HG03571 (cell line): ENCODE results near the gene GDF15.
A peak's percentile ranks its signal among the peaks of the same experiment; 100 is the strongest.

Experiments
- ATAC-seq: cut with Tn5 transposase; IDR thresholded peaks from one replicate; pipeline ENCODE4 v1.9.1; 2021; ENCODE audit not compliant: unreplicated experiment

The GDF15 gene

DNA sequence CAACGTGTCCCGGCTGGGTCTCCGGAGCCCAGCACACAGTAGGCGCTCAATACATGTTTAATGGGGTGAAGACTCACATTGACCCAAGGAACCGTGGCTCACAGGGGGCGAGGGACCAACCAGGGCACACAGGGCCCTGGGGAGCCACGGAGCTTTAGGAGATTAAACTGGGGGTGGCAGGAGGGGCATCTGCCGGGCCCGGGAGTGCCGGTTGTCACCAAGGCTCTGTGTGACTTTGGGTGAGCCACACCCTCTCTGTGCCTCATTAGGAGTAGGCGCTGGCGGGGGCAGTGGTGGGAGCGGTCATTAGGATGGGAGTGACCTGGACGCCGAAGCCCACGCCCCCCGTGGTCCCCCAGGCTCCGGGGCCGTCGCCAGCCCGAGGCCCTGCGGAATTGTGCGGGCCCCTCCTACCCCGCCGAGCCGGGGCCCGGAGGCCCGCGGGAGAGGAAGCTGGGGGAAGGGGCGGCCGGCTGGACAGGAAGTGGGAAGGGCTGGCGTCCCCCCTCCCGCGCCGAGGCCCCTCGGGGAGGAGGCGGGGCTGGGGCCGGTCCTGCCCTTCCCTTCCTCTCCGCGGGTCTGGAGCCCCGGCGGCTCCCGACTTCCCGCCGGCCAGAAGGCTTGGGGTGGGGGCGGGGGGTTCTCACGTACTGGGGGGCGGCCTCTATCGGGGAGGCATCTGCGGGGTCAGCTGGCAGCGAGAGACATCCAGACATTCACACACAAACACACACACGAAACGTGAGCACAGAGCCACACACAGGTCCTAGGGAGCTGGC, 31.5 kb downstream of the GDF15 start:
- no peak for ATAC-seq

DNA sequence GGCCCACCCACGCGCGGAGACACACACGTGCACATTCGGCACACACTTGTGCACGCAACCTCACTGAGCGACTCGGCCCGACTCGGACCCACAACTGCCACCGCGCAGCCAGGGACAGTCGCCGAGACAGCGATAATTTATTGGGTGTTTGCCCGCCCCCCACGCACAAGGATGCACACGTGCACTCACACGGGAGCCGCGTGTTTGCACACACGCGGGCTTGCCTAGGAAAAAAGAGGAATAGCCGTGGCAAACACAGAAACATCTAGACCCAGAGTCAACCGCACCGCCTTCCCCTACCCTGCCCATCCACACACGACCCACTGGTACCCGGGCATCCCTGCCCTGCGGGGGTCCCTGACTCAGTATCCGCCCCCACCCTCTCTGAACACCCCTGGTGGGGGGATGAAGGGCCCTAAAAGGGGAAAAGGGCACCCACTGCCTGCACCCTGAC, 32.1 kb downstream of the GDF15 start:
- no peak for ATAC-seq

DNA sequence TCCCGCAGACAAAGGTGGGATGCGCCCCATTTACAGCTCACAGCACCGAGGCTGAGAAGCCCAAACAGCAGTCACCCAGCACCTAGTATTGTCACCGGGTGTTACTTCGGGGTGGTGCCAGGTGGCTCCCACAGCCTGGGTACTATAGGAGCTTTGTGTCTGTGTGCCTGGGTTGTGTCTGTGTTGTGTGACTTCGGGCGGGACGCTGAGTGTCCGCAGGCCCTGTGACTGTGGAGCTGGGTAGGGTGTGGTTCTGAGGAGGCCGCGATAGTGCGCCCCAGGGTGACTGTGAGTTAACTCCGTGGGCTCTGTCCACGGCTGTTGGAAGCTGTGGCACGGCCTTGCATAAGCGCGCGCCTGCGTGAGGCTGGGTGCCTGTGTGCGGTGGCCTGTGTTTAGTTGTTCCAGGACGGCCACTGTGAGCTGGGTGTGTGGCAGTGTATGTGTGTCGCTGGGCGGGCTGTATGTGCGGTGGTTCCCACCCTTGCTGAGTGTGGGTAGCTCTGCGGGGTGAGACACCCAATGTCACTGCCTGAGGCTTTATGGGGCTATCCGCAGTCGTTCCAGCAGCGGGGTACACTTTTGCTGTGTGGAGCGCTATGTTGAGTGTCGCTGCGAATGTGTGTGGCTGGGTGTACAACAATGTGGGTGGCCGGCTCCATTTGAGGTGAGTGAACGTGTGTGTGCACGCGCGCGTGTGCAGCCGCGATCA, 32.7 kb downstream of the GDF15 start:
- ATAC-seq = no peak

DNA sequence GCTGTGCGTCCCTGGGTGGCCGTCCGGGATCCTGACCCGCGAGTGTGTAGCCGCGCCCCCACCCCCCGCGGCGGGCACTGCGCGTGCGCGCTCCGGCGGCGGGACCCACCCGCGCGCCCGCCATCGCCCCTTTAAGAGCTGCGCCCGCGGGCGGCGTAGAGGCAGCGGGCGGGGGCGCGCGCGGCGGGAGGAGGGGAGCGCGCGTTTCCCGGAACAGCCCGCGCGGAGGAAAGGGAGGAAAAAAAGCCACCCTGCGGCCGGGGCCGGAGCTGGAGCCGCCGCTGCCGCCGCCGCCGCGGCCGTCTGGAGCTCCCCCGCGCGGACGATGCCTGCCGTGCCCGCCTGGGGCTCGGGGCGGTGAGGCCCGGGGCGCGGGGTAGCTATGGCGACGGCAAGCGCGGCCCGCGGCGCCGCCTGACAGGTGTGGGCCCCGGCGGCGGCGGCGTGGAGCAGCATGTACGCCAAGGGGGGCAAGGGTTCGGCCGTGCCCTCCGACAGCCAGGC, 33.3 kb downstream of the GDF15 start, which contains the start of gene SSBP4:
Gene SSBP4 (plus strand): TSS at position 204 of the 504 bp plus-strand sequence. CDS start 251 bp downstream, at position 455.
- peak; percentile 31 for ATAC-seq

DNA sequence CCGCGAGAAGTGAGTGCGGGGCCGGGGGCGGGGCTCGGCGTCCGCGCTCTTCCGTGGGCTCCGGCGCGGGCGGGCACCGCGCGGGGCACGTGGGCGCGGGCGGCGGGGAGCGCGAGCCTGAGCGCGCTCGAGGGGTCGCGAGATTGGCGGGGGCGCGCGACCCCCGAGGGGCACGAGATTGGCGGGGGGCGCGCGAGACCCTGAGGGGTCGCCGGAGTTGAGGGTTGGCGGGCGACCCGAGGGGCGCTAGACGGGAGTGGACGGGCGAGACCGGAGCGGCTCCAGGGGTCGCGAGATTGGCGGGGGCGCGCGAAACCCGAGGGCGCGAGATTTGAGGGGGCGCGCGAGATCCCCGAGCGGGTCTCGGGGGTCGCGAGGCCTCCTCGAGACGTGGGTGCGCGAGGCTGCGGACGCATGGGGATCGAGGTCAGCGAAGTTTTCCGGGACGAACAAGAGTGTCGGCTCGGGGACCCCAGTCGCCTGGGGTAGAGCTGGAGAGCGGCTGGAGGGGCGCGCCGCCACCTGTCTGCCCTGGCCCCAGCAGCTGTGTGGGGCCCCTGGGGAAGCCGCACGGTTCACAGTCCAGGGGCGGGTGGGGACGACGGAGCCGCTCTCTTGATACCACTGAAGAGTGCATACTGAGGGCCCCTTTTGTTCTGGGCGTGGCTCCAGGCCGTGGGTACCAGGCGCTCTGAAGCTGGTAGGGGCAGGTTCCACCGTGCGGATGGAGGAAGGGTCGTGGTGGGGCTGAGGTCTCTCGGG, 33.9 kb downstream of the GDF15 start:
- no peak for ATAC-seq

DNA sequence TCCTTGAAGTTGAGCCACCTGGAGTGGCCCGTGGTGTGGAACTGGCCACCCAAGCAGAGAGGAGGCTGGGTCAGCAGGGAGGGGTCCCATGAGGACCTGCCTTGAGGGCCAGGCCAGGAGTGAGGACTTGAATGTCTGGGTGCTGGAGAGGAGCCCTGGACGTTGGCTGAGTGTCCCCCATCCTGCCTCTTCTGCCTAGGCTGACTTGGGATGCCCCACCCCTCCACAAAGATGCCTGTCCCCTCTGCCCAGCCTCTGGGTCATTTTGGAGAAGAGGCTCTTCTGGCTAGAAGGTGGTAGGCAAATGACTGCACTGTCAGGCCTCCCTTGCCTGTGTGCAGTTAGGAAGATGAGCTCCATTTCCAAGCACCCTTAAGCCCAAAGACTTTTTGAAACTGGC, 35.0 kb downstream of the GDF15 start:
- no peak for ATAC-seq

DNA sequence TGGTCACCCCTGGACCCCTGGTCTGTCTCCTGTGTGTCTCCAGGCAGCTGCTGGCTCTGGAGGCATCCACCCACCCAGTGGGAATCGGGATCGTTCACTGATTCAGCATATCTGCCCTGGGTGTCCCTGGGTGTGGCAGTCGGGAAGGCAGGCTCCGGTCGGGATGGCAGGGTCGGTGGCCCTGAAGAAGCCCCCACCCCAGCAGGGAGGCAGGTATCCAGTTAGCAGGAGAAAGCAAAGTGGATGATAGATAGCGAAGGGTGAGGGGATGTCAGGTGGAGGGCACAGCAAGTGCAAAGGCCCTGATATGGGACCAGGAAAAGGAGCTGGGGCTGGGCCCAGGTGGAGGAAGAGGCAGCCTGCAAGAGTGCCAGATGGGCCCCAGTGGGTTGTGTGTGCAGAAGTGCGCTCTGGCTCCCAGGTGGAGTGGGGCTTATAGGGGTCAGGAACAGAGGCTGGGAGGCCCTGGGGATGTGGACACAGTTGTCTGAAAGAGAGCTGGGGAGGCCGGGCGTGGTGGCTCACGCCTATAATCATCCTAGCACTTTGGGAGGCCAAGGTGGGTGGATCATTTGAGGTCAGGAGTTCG, 35.5 kb downstream of the GDF15 start:
- no peak for ATAC-seq

DNA sequence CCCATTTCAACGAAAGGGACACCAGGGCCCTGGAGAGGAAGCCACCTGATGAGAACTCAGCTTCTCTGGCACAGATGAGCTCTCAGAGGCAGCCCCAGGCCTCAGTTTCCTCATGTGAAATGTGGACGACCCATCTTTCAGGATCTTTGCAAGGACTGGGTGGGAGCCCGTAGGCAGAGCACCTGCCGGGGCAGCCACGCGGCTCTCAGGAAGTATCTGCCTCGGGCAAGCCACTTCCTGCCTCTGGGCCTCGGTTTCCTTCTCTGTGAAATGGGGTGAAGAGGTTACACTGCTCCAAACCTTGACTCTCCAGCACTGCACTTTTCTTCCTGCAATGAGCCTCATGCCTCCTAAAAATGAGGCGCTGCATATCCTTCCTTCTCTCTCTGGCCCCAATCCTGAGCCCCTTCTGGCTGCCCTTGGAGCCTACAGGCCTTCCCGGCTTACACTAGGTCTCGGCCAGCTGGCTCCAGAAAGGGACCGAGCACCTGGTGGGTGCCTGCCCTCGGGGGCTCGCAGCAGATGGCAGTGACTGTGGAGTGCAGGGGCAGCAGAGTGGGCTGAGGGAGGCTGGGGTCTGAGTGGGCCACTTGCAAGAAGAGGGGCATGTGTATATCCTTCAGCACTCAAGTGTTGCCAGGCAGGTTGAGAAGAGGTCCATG, 36.7 kb downstream of the GDF15 start:
- ATAC-seq = no peak

DNA sequence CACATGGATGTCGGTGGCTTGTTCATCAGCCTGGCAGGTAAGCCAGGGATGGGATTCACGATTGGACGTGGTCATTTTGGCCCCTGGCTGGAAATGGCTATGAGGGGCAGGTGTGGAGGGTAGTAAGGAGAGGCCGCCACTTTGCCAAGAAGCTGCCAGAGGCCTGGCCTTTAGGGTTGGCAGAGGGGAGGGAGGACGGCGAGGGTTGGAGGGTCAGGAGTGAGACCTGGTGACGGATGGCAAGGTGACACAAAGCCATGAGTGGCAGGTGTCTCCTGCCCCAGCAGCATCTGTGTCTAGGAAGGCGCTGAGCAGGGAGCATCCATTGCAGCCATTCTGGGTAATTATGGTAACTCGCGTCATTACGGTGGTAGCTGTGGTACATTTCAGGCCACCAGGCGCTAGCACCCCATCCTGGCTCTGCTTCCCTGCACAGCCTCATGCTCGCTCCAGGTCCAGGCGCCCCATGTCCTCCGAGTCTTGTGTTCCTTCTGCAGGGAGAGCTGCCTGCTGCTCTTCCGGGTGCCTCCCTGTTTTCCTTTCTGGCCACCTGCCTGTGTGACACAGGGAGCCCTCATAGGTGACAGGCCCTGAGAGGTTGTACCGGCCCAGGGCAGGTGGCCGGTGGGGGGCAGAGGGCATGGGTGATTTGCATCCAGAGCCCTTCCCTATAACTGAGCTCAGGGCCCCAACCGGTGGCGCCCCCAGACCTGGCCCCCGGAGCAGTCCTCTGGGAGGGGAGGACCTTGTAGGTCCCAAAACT, 37.5 kb downstream of the GDF15 start:
- no peak for ATAC-seq

DNA sequence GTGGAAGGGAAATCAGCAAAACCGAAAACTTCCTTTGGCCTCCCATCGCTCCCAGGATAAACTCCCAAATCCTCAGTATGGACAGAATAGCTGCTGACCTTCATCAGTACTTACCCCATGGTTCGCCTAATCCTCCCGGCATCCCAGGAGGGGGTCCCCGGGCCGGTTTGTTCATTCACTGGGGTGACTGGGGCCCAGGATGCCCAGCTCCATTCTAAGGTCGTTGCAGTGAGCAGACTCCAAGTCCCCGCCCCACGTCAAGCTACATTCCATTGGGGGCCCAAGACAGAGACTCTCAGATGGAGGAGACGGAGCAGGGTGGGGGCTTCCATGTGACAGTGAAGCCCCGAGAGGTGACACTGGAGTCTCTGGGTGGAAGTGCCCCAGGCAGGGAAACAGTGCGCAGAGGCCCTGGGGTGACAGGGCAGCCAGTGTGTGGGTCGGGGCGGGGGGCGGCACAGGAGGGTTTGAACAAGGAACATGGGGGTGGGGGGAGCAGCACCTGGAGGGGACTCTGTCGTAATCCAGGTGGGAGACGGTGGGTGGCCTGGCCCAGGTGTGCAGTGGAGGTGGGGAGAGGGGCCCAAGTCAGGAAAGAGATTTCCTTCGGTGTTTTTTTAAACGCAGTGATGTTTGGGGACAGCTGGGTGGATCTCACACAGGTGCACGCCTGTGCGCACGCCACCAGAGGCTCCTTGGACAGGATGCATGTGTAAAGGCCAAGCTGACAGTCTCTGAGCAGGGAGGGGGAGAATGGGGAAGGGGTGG, 38.3 kb downstream of the GDF15 start:
- ATAC-seq = no peak

DNA sequence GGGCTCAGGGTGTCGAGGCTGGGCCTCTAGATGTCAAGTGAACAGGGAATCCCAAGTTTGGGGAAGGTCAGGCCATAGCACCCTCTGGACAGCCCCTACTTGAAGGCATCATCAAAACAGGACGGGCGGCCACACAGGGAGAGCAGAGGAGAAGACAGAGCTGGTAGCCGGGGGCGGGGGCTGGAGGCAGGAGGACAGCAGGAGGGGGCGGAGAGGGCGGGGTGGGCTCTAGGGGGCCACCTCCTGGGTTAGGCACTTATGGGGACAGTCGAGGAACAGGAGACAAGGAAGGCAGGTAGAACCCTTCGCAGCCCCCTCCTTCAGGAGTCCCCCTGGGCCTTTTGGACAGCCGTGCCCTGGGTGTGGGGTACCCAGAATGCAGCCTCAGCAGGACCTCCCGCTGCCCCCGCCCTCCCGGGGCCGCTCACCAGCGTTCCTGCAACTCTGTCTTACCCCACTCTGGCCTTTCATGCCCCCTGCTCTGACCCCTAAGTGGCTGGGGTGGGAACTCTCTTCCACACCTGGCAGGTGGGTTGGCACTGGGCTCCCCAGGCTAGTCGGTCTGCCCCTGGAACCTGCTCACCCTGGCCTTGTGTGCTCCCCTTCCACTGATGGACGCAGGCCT, 39.0 kb downstream of the GDF15 start:
- no peak for ATAC-seq

DNA sequence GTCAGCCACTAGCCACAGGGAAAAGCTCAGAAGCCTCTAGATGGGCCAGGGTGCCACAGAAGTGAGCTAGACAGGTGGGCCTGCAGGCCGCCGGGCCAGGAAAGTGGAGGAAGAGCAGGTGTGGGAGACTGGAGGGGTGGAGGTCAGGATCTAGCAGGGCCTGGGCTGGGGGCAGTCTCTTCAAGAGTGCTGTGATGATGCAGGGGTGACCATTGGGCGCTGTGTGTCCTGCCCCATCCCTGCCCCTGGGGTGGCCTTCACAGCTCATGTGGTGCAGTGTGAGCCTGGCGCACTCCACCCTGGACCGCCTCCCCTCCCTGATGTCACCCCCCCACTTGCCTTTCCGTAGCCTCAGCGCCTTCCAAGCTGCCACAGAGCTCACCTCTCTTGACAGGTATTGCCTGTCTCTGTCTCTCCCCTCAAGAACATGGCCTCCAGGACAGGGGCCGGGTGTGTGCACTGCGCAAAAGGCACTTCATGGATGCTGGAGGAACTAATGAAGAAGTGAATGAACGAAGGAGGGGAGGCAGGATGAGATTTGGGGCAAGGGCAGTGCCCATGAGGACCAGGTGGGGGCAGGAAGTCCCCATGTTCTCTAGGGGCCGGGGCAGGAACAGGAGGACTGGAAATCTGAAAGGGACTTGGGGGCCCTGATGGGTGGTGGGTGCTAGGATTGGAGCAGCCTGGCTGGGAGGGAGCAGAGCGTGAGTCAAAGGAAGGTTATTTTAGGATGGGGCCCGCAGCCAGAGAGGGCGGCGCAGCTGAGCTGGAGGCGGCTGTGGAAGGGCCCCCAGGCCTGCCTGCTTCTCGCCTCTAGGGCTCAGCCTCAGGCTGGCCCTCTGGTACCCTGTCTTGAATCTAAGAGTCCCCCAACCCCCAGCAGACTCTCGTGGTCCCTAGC, 39.8 kb downstream of the GDF15 start:
- no peak for ATAC-seq

DNA sequence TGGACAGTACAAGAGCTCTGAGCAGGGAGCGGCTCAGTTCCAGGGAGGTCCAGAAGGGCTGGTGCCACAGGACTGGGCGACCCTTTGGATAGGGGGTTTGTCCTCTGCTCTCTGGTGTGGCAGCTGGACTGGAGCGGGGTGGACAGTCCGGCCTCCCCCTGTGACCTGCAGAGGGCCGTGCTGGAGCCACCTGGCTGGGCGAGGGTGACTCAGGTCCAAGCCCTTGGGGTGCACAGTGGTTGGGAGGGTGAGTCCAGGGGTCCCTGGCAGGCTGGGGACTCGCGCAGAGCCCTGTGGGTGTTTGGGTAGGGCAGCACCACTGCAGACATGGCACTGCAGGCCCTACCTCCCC, 40.4 kb downstream of the GDF15 start:
- no peak for ATAC-seq

DNA sequence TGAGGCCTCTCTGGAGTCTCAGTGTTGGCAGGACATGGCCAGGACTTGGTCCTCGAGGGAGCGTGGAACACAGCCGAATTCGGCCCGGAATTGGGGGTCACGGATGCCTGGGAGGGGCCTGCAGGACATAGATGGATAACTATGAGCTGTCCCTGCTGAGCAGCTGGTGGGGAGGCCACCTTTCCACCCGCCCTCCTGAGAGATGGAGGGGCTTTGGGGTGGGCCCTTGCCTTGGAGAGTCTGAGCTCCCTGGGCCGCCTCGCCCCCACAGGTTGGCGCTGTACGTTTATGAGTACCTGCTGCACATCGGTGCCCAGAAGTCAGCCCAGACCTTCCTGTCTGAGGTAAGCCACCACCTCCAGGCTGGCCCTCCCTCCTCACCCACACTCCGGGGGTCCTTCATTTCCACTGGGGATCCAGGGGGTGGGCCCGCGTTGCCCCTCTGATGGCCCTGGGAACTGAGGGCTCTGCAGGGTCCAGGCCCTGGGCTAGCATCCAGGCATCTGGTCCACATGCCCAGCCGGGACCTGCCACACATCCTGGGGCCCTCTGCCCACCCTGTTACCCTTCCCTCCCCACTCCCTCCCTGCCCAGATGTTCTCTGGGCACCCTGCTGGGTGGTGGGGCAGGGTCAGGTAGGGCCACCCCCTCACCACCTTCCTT, 41.3 kb downstream of the GDF15 start:
- ATAC-seq = no peak

DNA sequence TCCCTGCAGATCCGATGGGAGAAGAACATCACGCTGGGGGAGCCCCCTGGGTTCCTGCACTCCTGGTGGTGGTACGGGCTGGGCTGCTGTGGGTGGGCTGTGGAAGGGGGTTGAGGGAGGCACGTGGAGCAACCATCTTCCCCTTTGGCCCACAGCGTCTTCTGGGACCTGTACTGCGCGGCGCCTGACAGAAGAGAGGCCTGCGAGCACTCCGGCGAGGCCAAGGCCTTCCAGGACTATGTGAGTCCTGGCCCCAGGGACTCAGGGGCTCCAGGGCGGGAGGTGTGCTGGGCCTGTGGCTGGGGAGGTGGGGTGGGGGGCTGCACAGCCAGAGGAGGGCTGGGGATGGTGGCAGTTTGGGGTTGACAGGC, 41.8 kb downstream of the GDF15 start:
- ATAC-seq = no peak

DNA sequence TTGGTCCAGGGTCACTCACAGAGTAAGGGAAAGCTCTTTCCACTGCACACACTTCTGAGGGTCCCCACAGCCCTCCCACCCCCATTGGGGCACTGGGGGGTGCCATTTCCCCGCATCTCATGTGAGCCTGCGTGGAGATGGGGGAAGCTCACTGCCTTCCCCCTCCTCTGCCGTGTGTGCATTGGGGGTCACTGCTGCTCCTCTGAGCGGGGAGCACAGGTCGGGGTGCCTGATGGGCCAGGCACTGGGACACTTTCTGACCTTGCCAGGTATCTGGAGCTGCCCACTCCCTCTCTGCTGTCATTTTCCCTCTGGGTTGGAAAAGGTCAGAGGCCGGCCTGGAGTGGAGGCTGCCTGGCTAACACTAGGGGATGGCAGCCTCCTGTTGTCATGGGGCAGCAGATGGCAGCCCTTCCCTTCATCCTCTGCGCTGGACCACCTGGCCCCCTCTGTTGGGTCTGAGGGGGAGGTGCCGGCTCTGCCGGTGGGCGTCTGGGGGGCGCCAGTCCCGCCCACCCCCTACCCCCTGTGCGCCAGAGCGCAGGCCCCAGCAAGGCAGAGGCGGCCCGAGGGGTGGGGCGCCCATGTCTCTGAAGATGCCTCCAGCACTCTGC, 42.3 kb downstream of the GDF15 start:
- ATAC-seq = peak; percentile 3
